ENCODE data around the gene ZNF687. TPM values are rescaled to one million over a fixed set of nuclear protein-coding genes. Genes with fewer than 3 reads are reported as not detected.
"Not testable (repeated sequence)": the region's sequence is repeated elsewhere in the genome, so short reads cannot be mapped to it uniquely, and the experiment has no call there.

The ZNF687 gene
- polyA plus RNA-seq, 1 donor (not counting 4 experiments of a cell fraction or from before 2014, with no cell fraction given): 7.3 TPM

GRCh38 chr1:151273924-151274466, 8.1 kb upstream of the ZNF687 start:
- H3K9me3 ChIP-seq (ENCODE audit: control insufficient read depth, low read depth, low read length): no peaks in the 10 kb centered on the region
- no peaks in the 10 kb centered on the region for H4K20me1 ChIP-seq (ENCODE audit: control insufficient read depth, extremely low read depth, insufficient read depth, low read length)
- no peaks in the 10 kb centered on the region for H3K79me2 ChIP-seq (ENCODE audit: control insufficient read depth, insufficient read depth, low read length)
- no peak overlapping the region for H3K4me2 ChIP-seq (ENCODE audit: control insufficient read depth, extremely low read depth, insufficient read depth, low read depth, low read length)
- H3K9me1 ChIP-seq (ENCODE audit: control insufficient read depth, extremely low read depth, insufficient read depth, low read length): no peaks in the 10 kb centered on the region
- H3K9ac ChIP-seq (ENCODE audit: control insufficient read depth, extremely low read depth, insufficient read depth, low read length): no peak overlapping the region
- H3K36me3 ChIP-seq (ENCODE audit: control insufficient read depth in 2 of 2, extremely low read depth in 1 of 2, insufficient read depth in 2 of 2, low read length in 2 of 2): peaks cover 4 to 8% of the 10 kb centered on the region in 2 experiments
- no peak for FAIRE-seq
- dilution Hi-C loops (cut with MboI; ENCODE audit: extremely low pct_ligation_motif_present, low sequenced_read_pairs): no loop called here
- no peaks in the 10 kb centered on the region for H3K4me1 ChIP-seq (ENCODE audit: control insufficient read depth, extremely low read depth, insufficient read depth, low read length)
- H3K4me3 ChIP-seq (ENCODE audit: control insufficient read depth in 2 of 3, extremely low read depth in 1 of 3, insufficient read depth in 2 of 3, low read depth in 1 of 3, low read length in 3 of 3): no peak overlapping the region
- DNase-seq (ENCODE audit: low read depth, low spot score): no peak
- no peak overlapping the region for H2AFZ ChIP-seq (ENCODE audit: control insufficient read depth, low read length)
- H3K27me3 ChIP-seq (ENCODE audit: control insufficient read depth, extremely low read depth, insufficient read depth, low read length): no peaks in the 10 kb centered on the region
- TF ChIP-seq EZH2 (IDR thresholded peaks at IDR 0.05; ENCODE audit: low read length): no peak
- TF ChIP-seq CTCF (optimal IDR thresholded peaks at IDR 0.05 in 1 of 3, IDR thresholded peaks at IDR 0.05 in 1 of 3, conservative IDR thresholded peaks at IDR 0.05 in 1 of 3; ENCODE audit: extremely low read depth in 1 of 3, insufficient read depth in 2 of 3, low read length in 3 of 3): no peak
- H3K27ac ChIP-seq (ENCODE audit: control insufficient read depth, insufficient read depth, low read length): no peak overlapping the region

- H3K79me2 ChIP-seq (ENCODE audit: control insufficient read depth, insufficient read depth, low read length); H3K9ac ChIP-seq (ENCODE audit: control insufficient read depth, extremely low read depth, insufficient read depth, low read length); FAIRE-seq; H3K9me3 ChIP-seq (ENCODE audit: control insufficient read depth, low read depth, low read length); H3K27ac ChIP-seq (ENCODE audit: control insufficient read depth, insufficient read depth, low read length); H3K36me3 ChIP-seq (ENCODE audit: control insufficient read depth in 2 of 2, extremely low read depth in 1 of 2, insufficient read depth in 2 of 2, low read length in 2 of 2); DNase-seq (ENCODE audit: low read depth, low spot score); H4K20me1 ChIP-seq (ENCODE audit: control insufficient read depth, extremely low read depth, insufficient read depth, low read length); H2AFZ ChIP-seq (ENCODE audit: control insufficient read depth, low read length); H3K9me1 ChIP-seq (ENCODE audit: control insufficient read depth, extremely low read depth, insufficient read depth, low read length); H3K27me3 ChIP-seq (ENCODE audit: control insufficient read depth, extremely low read depth, insufficient read depth, low read length); H3K4me2 ChIP-seq (ENCODE audit: control insufficient read depth, extremely low read depth, insufficient read depth, low read depth, low read length); dilution Hi-C loops (cut with MboI; ENCODE audit: extremely low pct_ligation_motif_present, low sequenced_read_pairs); H3K4me3 ChIP-seq (ENCODE audit: control insufficient read depth in 2 of 3, extremely low read depth in 1 of 3, insufficient read depth in 2 of 3, low read depth in 1 of 3, low read length in 3 of 3); H3K4me1 ChIP-seq (ENCODE audit: control insufficient read depth, extremely low read depth, insufficient read depth, low read length): not testable (repeated sequence)
Measured at GRCh38 chr1:151275341-151275740, 6.8 kb upstream of the ZNF687 start.

- H3K27me3 ChIP-seq (ENCODE audit: control insufficient read depth, extremely low read depth, insufficient read depth, low read length): no peaks in the 10 kb centered on the region
- H3K9me3 ChIP-seq (ENCODE audit: control insufficient read depth, low read depth, low read length): no peaks in the 10 kb centered on the region
- no peak overlapping the region for H3K27ac ChIP-seq (ENCODE audit: control insufficient read depth, insufficient read depth, low read length)
- dilution Hi-C loops (cut with MboI; ENCODE audit: extremely low pct_ligation_motif_present, low sequenced_read_pairs): no loop called here
- no peaks in the 10 kb centered on the region for H3K9me1 ChIP-seq (ENCODE audit: control insufficient read depth, extremely low read depth, insufficient read depth, low read length)
- H3K4me2 ChIP-seq (ENCODE audit: control insufficient read depth, extremely low read depth, insufficient read depth, low read depth, low read length): no peak overlapping the region
- no peak overlapping the region for H2AFZ ChIP-seq (ENCODE audit: control insufficient read depth, low read length)
- no peaks in the 10 kb centered on the region for H3K36me3 ChIP-seq (ENCODE audit: control insufficient read depth in 2 of 2, extremely low read depth in 1 of 2, insufficient read depth in 2 of 2, low read length in 2 of 2)
- DNase-seq (ENCODE audit: low read depth, low spot score) (no peak), FAIRE-seq (no peak)
- H4K20me1 ChIP-seq (ENCODE audit: control insufficient read depth, extremely low read depth, insufficient read depth, low read length): no peaks in the 10 kb centered on the region
- TF ChIP-seq CTCF (optimal IDR thresholded peaks at IDR 0.05 in 1 of 3, IDR thresholded peaks at IDR 0.05 in 1 of 3, conservative IDR thresholded peaks at IDR 0.05 in 1 of 3; ENCODE audit: extremely low read depth in 1 of 3, insufficient read depth in 2 of 3, low read length in 3 of 3) (no peak), EZH2 (IDR thresholded peaks at IDR 0.05; ENCODE audit: low read length) (no peak)
- H3K4me1 ChIP-seq (ENCODE audit: control insufficient read depth, extremely low read depth, insufficient read depth, low read length): no peaks in the 10 kb centered on the region
- no peak overlapping the region for H3K9ac ChIP-seq (ENCODE audit: control insufficient read depth, extremely low read depth, insufficient read depth, low read length)
- no peaks in the 10 kb centered on the region for H3K79me2 ChIP-seq (ENCODE audit: control insufficient read depth, insufficient read depth, low read length)
- H3K4me3 ChIP-seq (ENCODE audit: control insufficient read depth in 2 of 3, extremely low read depth in 1 of 3, insufficient read depth in 2 of 3, low read depth in 1 of 3, low read length in 3 of 3): no peak overlapping the region
Measured at GRCh38 chr1:151277249-151277648, 4.8 kb upstream of the ZNF687 start.
